HG03066 (cell line): ENCODE results near the gene INTS3.

Experiments
- ATAC-seq: cut with Tn5 transposase; IDR thresholded peaks from one replicate; pipeline ENCODE4 v1.9.1; 2021; ENCODE audit warnings: low read depth; ENCODE audit not compliant: unreplicated experiment

INTS3 gene

DNA sequence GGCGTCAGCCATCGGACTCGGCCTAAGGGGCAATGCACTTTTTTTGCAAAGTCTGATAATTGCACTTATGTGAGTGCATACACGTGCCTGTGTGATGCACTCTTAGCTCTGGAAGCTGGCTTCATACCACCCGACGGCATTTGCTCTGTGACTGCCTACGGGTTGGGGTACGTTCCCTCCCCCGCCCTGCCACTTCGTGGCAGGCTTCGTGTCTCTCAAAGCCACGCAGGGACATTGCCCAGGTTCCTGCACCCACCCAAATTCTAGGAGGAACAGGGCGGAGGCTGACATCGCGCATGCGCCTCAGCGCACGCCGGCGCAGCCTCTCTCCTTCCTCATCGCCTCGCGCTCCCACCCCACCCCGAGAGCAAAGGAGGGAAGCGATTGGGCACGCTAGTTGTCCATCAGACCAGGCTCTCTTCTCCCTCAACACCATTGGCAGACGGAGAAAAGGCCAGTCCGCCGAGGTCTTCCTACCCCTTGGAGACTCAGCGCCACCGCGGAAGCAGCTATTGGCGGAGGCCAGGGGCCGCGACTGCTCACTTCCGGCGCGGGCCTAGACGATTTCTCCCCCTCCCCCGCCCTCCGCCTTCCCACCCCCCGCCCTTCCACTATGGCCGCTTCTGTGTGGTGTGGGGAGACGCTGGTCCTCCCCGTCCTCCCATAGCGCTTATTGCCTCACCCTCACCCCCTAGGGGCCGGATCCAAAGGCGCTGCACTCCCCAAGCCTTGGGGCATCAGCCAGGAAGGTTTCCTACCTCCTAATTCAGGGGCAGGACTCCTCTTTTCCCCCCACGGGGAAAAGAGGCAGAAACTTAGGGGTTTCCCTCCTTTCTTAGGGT, at the start of gene INTS3:
INTS3 (plus strand) TSS at position 588 of the 842 bp plus-strand sequence. CDS start 585 bp downstream, outside the sequence.
- ATAC-seq, result peak; percentile 93

DNA sequence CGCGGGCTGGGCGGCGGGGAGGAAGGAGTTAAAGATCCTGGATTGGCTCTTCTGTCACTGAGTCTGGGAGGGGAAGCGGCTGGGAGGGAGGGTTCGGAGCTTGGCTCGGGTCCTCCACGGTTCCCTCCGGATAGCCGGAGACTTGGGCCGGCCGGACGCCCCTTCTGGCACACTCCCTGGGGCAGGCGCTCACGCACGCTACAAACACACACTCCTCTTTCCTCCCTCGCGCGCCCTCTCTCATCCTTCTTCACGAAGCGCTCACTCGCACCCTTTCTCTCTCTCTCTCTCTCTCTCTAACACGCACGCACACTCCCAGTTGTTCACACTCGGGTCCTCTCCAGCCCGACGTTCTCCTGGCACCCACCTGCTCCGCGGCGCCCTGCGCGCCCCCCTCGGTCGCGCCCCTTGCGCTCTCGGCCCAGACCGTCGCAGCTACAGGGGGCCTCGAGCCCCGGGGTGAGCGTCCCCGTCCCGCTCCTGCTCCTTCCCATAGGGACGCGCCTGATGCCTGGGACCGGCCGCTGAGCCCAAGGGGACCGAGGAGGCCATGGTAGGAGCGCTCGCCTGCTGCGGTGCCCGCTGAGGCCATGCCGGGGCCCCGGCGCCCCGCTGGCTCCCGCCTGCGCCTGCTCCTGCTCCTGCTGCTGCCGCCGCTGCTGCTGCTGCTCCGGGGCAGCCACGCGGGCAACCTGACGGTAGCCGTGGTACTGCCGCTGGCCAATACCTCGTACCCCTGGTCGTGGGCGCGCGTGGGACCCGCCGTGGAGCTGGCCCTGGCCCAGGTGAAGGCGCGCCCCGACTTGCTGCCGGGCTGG, 49.1 kb upstream of the INTS3 start, which contains the start of gene NPR1:
NPR1 (plus strand) TSS at position 170 of the 818 bp plus-strand sequence; CDS start at position 591, 421 bp downstream.
- ATAC-seq, result no peak

DNA sequence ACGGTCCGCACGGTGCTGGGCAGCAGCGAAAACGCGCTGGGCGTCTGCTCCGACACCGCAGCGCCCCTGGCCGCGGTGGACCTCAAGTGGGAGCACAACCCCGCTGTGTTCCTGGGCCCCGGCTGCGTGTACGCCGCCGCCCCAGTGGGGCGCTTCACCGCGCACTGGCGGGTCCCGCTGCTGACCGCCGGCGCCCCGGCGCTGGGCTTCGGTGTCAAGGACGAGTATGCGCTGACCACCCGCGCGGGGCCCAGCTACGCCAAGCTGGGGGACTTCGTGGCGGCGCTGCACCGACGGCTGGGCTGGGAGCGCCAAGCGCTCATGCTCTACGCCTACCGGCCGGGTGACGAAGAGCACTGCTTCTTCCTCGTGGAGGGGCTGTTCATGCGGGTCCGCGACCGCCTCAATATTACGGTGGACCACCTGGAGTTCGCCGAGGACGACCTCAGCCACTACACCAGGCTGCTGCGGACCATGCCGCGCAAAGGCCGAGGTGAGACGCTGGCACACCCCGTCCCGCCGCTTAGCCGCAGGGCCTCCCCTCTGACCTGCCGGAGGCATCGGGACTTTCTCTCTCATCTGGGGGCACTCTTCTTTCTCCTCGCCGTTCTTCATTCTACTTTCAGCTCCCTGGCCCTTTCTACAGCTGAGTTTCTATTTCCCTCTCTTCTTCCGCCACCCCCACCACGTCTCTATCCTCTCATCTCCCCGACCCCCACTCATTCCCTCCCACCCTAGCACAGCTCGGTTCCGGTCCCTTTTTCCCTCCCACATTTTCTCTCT, 48.3 kb upstream of the INTS3 start:
- no peak for ATAC-seq

GRCh38 chr1:153680120-153680403, 47.8 kb upstream of the INTS3 start:
- ATAC-seq, result no peak

GRCh38 chr1:153682730-153683129, 45.1 kb upstream of the INTS3 start:
- no peak for ATAC-seq

GRCh38 chr1:153683854-153684253, 44.0 kb upstream of the INTS3 start:
- ATAC-seq, result no peak

- ATAC-seq, result no peak
Observed at GRCh38 chr1:153684892-153685291, 43.0 kb upstream of the INTS3 start.

- ATAC-seq, result no peak
Observed at GRCh38 chr1:153685544-153686340, 42.1 kb upstream of the INTS3 start.

- ATAC-seq, result no peak
Observed at GRCh38 chr1:153687346-153688125, 40.3 kb upstream of the INTS3 start.

GRCh38 chr1:153688276-153688675, 39.6 kb upstream of the INTS3 start:
- ATAC-seq, result no peak

DNA sequence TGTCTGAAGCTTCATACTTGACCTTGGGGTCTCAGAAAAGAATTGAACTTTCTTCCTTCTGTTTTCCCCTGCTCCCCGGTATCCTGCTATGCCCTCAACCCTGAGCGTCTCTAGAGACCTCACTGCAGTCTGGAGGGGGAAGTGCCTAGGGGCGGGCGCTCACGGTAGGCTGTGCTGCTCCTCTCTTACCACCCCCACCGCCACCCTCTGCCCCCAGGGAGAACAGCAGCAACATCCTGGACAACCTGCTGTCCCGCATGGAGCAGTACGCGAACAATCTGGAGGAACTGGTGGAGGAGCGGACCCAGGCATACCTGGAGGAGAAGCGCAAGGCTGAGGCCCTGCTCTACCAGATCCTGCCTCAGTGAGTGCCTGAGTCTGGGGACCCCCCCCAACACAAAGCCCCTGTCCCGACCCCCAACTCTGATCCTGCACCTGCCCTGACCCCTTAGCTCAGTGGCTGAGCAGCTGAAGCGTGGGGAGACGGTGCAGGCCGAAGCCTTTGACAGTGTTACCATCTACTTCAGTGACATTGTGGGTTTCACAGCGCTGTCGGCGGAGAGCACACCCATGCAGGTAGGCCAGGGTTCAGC, 39.0 kb upstream of the INTS3 start:
- ATAC-seq, result no peak

GRCh38 chr1:153693466-153693865, 34.4 kb upstream of the INTS3 start:
- ATAC-seq, result no peak

GRCh38 chr1:153696741-153697140, 31.1 kb upstream of the INTS3 start:
- ATAC-seq, result no peak

- no peak for ATAC-seq
Observed at GRCh38 chr1:153697191-153698019, 30.4 kb upstream of the INTS3 start.

DNA sequence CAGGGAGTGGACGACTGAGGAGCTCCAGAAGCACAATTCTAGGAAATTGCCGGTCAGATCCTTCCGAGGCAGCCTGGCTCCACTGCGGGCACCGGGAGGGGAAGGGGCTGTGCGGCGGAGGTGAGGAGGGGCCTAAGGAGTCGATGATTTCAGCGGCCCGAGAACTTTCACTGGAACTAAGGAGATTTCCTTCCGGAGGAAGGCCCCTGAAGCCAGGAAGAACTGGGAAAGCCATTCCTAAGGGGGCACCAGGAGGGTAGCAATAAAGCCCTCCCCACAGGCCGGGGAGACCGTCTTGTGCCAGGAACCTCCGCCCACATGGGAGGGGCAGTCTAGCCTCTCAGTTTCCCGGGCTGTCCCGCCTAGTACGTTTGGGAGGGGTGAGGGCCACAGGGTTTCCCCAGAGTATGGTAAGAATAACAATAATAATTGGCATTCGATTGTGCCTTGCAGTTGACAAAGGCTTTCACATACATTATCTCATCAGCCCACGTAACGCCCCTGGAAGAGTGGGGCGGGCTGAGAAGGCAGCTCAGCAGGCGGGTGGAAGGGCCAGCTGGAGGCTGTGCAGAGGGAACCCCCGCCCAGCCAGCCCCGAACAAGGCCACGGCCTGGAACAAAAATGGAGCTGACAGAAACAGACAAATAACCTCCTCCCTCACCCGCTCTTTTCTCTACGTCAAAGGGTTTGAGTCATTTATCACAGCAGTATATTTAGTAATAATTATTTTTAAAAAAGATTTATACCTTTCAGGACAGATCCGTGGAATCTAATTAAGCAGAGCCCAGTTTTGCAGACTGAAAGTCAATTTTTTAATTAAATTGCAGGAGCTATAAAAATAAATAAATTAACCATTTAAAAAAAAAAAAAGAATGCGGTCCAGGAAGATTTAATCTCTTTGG, 29.6 kb upstream of the INTS3 start:
- ATAC-seq, result no peak

- ATAC-seq, result no peak
Observed at GRCh38 chr1:153698923-153699714, 28.7 kb upstream of the INTS3 start.
